PC-3 (cell line): ENCODE data around the gene ZBED4. TPM values are rescaled to one million over a fixed set of nuclear protein-coding genes. Genes with fewer than 3 reads are reported as not detected.
A peak's percentile ranks its signal among the peaks of the same experiment; 100 is the strongest.

Source experiments
- ATAC-seq: fragments of 200-7000 bp; cut with Tn5 transposase; 2 replicates; pipeline ENCODE4 v1.9.1; 2020; ENCODE audit warnings: mild to moderate bottlenecking, moderate library complexity
- BruUV-seq: library from RNA; stranded (reverse); fragments of 400-500 nt; replicated peaks from 2 replicates; lab custom pipeline; 2021; lab: Mats Ljungman, UMichigan
- CTCF ChIA-PET: fragments of 300-600 bp; sonication (Branson Sonifier 250); formaldehyde crosslinking; loops from one replicate; lab custom pipeline; 2022; ENCODE audit warnings: antibody characterized with exemption; lab: Charles Lee
- POLR2A ChIA-PET: fragments of 300-600 bp; sonication (Branson Sonifier 250); formaldehyde crosslinking; loops from one replicate; lab custom pipeline; 2022; ENCODE audit warnings: antibody characterized with exemption; ENCODE audit not compliant: unreplicated experiment; lab: Charles Lee
- DNase-seq: peaks from one replicate; pipeline ENCODE4 v3.0.0-alpha.2; 2015
- H2AFZ ChIP-seq: fragments of 300-600 bp; sonication (generic); 2 replicates; pipeline ENCODE4 v1.6.0; 2016; ENCODE audit warnings: antibody characterized with exemption, low read length
- H3F3A ChIP-seq: fragments of 300-600 bp; sonication (generic); one replicate; pipeline ENCODE4 v1.6.0; 2017; ENCODE audit warnings: antibody characterized with exemption, low read length, control low read depth, mild to moderate bottlenecking; ENCODE audit not compliant: unreplicated experiment
- H3K27ac ChIP-seq: fragments of 300-600 bp; sonication (generic); 2 replicates; pipeline ENCODE4 v1.5.1; 2016; ENCODE audit warnings: mild to moderate bottlenecking, low read length
- H3K27me3 ChIP-seq: fragments of 300-600 bp; sonication (generic); 2 replicates; pipeline ENCODE4 v1.6.1; 2016; ENCODE audit warnings: low read length, mixed read lengths
- H3K36me3 ChIP-seq: fragments of 300-600 bp; sonication (generic); 2 replicates; pipeline ENCODE4 v1.6.1; 2016; ENCODE audit warnings: low read depth, mixed run types, low read length, mixed read lengths
- H3K4me1 ChIP-seq: fragments of 300-600 bp; sonication (generic); 2 replicates; pipeline ENCODE4 v1.5.1; 2016; ENCODE audit warnings: low read length; ENCODE audit not compliant: insufficient read depth
- H3K4me2 ChIP-seq: fragments of 300-600 bp; sonication (generic); 2 replicates; pipeline ENCODE4 v1.6.0; 2016; ENCODE audit warnings: low read length
- H3K4me3 ChIP-seq: fragments of 300-600 bp; sonication (generic); 2 replicates; pipeline ENCODE4 v1.5.1; 2016; ENCODE audit warnings: mild to moderate bottlenecking, low read length, mixed read lengths
- H3K79me2 ChIP-seq: fragments of 300-600 bp; sonication (generic); 2 replicates; pipeline ENCODE4 v1.6.1; 2017; ENCODE audit warnings: low read length, mixed read lengths
- H3K9ac ChIP-seq: fragments of 300-600 bp; sonication (generic); 2 replicates; pipeline ENCODE4 v1.6.0; 2016; ENCODE audit warnings: mild to moderate bottlenecking, low read length
- H3K9me2 ChIP-seq: fragments of 300-600 bp; sonication (generic); replicated peaks from 2 replicates; pipeline ENCODE4 v1.6.1; 2016; ENCODE audit warnings: mixed run types, low read length, mixed read lengths
- H3K9me3 ChIP-seq: fragments of 300-600 bp; sonication (generic); 2 replicates; pipeline ENCODE4 v1.6.1; 2016; ENCODE audit warnings: low read length, mixed read lengths
- H4K20me1 ChIP-seq: fragments of 300-600 bp; sonication (generic); 2 replicates; pipeline ENCODE4 v1.6.1; 2016; ENCODE audit warnings: low read length, mixed read lengths
- CTCF ChIP-seq: fragments of 300-600 bp; sonication (generic); conservative IDR thresholded peaks from 2 replicates; pipeline ENCODE4 v1.5.1; 2017; ENCODE audit warnings: antibody characterized with exemption, low read depth, mild to moderate bottlenecking, low read length
- EZH2 ChIP-seq: fragments of 300-600 bp; sonication (generic); IDR thresholded peaks from one replicate; pipeline ENCODE4 v1.6.1; 2017; ENCODE audit warnings: antibody characterized with exemption, mild to moderate bottlenecking, low read length; ENCODE audit not compliant: unreplicated experiment
- EZH2phosphoT487 ChIP-seq: fragments of 300-600 bp; sonication (generic); IDR thresholded peaks from 2 replicates; pipeline ENCODE4 v1.6.1; 2018; ENCODE audit warnings: mild to moderate bottlenecking, antibody characterized with exemption, low read length, borderline replicate concordance
- intact Hi-C: fragments of 100-400 bp; cut with micrococcal nuclease; formaldehyde crosslinking; loops from 2 replicates; pipeline ENCODE4 v1.9.0; 2023
- total RNA-seq: library from RNA; depleted of rRNA; stranded (reverse); fragments of >200 nt; gene quantifications from 2 replicates; pipeline ENCODE4 v1.2.3, GENCODE V29; 2014

The ZBED4 gene
- total RNA-seq, 1 experiment from 2014 or later: 11.5 TPM

DNA sequence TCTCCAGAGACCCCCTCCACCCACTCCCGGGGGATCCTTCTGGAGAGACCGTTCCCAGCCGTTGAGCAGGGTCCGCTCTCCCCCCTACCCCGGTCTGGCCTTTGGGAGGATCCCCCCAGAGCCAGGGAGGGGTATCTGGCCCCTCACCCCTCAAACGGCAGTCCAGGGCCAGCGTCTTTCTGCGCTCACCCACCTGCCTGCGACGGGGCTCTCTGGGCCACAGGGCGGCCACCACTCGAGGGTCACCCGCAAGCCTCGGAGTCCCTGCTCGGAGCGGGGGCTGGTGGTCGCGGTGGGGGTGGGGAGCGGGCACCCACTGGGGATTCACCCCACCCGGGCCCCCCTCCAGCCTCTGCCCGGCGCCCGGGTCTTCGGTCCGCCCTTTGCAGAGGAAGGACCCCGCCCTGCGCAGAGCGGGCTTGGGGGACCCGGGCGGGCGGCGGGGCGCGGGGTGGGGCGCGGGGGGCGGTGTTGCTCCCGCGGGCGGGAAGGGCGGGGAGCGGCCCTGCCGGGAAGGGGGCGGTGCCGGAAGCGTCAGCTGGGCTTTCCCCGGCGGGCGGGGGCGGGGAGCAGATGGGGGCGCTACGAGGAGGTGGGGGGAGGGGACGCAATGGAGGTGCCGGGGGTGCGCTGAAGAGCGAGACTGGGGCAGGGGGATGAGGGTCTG, 81.4 kb downstream of the ZBED4 start:
- intact Hi-C loops: loop anchor here (5.0 kb wide), 2 partner anchors 57 to 207 kb away; no protein-coding TSS in a partner anchor
- ChIA-PET POLR2A (no interaction called here), CTCF (no interaction called here)
- BruUV-seq: no TSS peak
- Histone ChIP-seq H3K4me3 (no peak overlapping the region), H3K27me3 (no peaks in the 10 kb centered on the region), H3K4me2 (0 out of 2 replicates have a peak overlapping the region, but pooled peaks have one; percentile 41), H3K9me2 (no peaks in the 10 kb centered on the region), H3K79me2 (no peaks in the 10 kb centered on the region), H3K36me3 (no peaks in the 10 kb centered on the region), H3K4me1 (peaks cover 18% of the 10 kb centered on the region), H2AFZ (no peak overlapping the region), H3F3A (no peaks in the 10 kb centered on the region), H3K9me3 (no peaks in the 10 kb centered on the region), H3K27ac (no peak overlapping the region), H3K9ac (no peak overlapping the region), H4K20me1 (no peaks in the 10 kb centered on the region)
- no peak for ATAC-seq
- no peak for DNase-seq
- TF ChIP-seq EZH2 (no peak), CTCF (no peak), EZH2phosphoT487 (no peak)

DNA sequence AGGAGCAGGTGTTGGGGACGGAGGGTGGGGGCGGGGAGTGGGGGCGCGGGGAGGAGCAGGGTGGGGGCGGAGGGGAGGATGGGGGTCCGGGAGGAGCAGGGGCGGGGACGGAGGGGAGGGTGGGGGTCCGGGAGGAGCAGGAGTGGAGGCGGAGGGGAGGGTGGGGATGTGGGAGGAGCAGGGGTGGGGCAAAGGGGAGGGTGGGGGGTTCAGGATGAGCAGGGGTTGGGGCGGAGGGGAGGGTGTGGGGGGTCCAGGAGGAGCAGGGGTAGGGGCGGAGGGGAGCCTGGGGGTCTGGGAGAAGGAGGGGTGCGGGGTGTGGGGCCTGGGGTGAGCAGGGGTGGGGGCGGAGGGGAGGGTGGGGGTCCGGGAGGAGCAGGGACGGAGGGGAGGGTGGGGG, 81.9 kb downstream of the ZBED4 start:
- Histone ChIP-seq H3K27me3 (no peaks in the 10 kb centered on the region), H3K9me2 (no peaks in the 10 kb centered on the region), H3K4me2 (no peak overlapping the region), H4K20me1 (no peaks in the 10 kb centered on the region), H3K9me3 (no peaks in the 10 kb centered on the region), H3K36me3 (no peaks in the 10 kb centered on the region), H3F3A (no peaks in the 10 kb centered on the region), H3K27ac (no peak overlapping the region), H2AFZ (no peak overlapping the region), H3K9ac (no peak overlapping the region), H3K4me3 (no peak overlapping the region), H3K4me1 (peaks cover 18% of the 10 kb centered on the region), H3K79me2 (no peaks in the 10 kb centered on the region)
- ATAC-seq: no peak
- no peak for DNase-seq
- ChIA-PET POLR2A (no interaction called here), CTCF (no interaction called here)
- BruUV-seq: no TSS peak
- TF ChIP-seq EZH2phosphoT487: no peak
- no peak for TF ChIP-seq EZH2
- TF ChIP-seq CTCF: no peak
- intact Hi-C loops: no loop called here
